ENCODE data around the gene LARP1.
"Not testable (repeated sequence)": the region's sequence is repeated elsewhere in the genome, so short reads cannot be mapped to it uniquely, and the experiment has no call there.

LARP1 gene

GRCh38 chr5:154815025-154815424 is 59.8 kb downstream of the LARP1 start:
- no peak for TF ChIP-seq JUND (IDR thresholded peaks at IDR 0.05; ENCODE audit: low read depth)
- no peak for DNase-seq (ENCODE audit: low read depth in 1 of 2, low spot score in 1 of 2)
- in situ Hi-C loops (cut with HindIII; ENCODE audit: low pct_unique_long_range_greater_than_20kb, low sequenced_read_pairs) = no loop called here

- in situ Hi-C loops (cut with HindIII; ENCODE audit: low pct_unique_long_range_greater_than_20kb, low sequenced_read_pairs) = no loop called here
- no peak for DNase-seq (ENCODE audit: low read depth in 1 of 2, low spot score in 1 of 2)
- TF ChIP-seq JUND (IDR thresholded peaks at IDR 0.05; ENCODE audit: low read depth) = no peak
Observed at GRCh38 chr5:154815684-154816247, 60.6 kb downstream of the LARP1 start.

GRCh38 chr5:154816891-154817492 is 61.8 kb downstream of the LARP1 start:
- in situ Hi-C loops (cut with HindIII; ENCODE audit: low pct_unique_long_range_greater_than_20kb, low sequenced_read_pairs) = no loop called here
- no peak for DNase-seq (ENCODE audit: low read depth in 1 of 2, low spot score in 1 of 2)
- no peak for TF ChIP-seq JUND (IDR thresholded peaks at IDR 0.05; ENCODE audit: low read depth)

- DNase-seq (ENCODE audit: low read depth in 1 of 2, low spot score in 1 of 2) = no peak
- no peak for TF ChIP-seq JUND (IDR thresholded peaks at IDR 0.05; ENCODE audit: low read depth)
- in situ Hi-C loops (cut with HindIII; ENCODE audit: low pct_unique_long_range_greater_than_20kb, low sequenced_read_pairs) = no loop called here
Observed at GRCh38 chr5:154817815-154818214, 62.6 kb downstream of the LARP1 start.

- no peak for TF ChIP-seq JUND (IDR thresholded peaks at IDR 0.05; ENCODE audit: low read depth)
- in situ Hi-C loops (cut with HindIII; ENCODE audit: low pct_unique_long_range_greater_than_20kb, low sequenced_read_pairs) = no loop called here
- DNase-seq (ENCODE audit: low read depth in 1 of 2, low spot score in 1 of 2) = no peak
Observed at GRCh38 chr5:154818471-154819116, 63.4 kb downstream of the LARP1 start.

GRCh38 chr5:154819546-154819945 is 64.4 kb downstream of the LARP1 start:
- TF ChIP-seq JUND (IDR thresholded peaks at IDR 0.05; ENCODE audit: low read depth) = no peak
- no peak for DNase-seq (ENCODE audit: low read depth in 1 of 2, low spot score in 1 of 2)
- in situ Hi-C loops (cut with HindIII; ENCODE audit: low pct_unique_long_range_greater_than_20kb, low sequenced_read_pairs) = no loop called here

GRCh38 chr5:154820383-154820782 is 65.2 kb downstream of the LARP1 start:
- TF ChIP-seq JUND (IDR thresholded peaks at IDR 0.05; ENCODE audit: low read depth) = no peak
- DNase-seq (ENCODE audit: low read depth in 1 of 2, low spot score in 1 of 2) = no peak
- in situ Hi-C loops (cut with HindIII; ENCODE audit: low pct_unique_long_range_greater_than_20kb, low sequenced_read_pairs) = no loop called here

- in situ Hi-C loops (cut with HindIII; ENCODE audit: low pct_unique_long_range_greater_than_20kb, low sequenced_read_pairs); DNase-seq (ENCODE audit: low read depth in 1 of 2, low spot score in 1 of 2): not testable (repeated sequence)
Observed at GRCh38 chr5:154822896-154823295, 67.7 kb downstream of the LARP1 start.

GRCh38 chr5:154823605-154824004 is 68.4 kb downstream of the LARP1 start:
- in situ Hi-C loops (cut with HindIII; ENCODE audit: low pct_unique_long_range_greater_than_20kb, low sequenced_read_pairs) = no loop called here
- TF ChIP-seq JUND (IDR thresholded peaks at IDR 0.05; ENCODE audit: low read depth) = no peak
- DNase-seq (ENCODE audit: low read depth in 1 of 2, low spot score in 1 of 2) = no peak

- no peak for TF ChIP-seq JUND (IDR thresholded peaks at IDR 0.05; ENCODE audit: low read depth)
- in situ Hi-C loops (cut with HindIII; ENCODE audit: low pct_unique_long_range_greater_than_20kb, low sequenced_read_pairs) = no loop called here
- DNase-seq (ENCODE audit: low read depth in 1 of 2, low spot score in 1 of 2) = no peak
Observed at GRCh38 chr5:154824070-154824469, 68.9 kb downstream of the LARP1 start.

GRCh38 chr5:154829181-154829588 is 74.0 kb downstream of the LARP1 start:
- TF ChIP-seq JUND (IDR thresholded peaks at IDR 0.05; ENCODE audit: low read depth) = no peak
- peak in 1 of 2 experiments; percentile 45 for DNase-seq (ENCODE audit: low read depth in 1 of 2, low spot score in 1 of 2)
- in situ Hi-C loops (cut with HindIII; ENCODE audit: low pct_unique_long_range_greater_than_20kb, low sequenced_read_pairs) = no loop called here

GRCh38 chr5:154829589-154830218 is 74.5 kb downstream of the LARP1 start:
- no peak for TF ChIP-seq JUND (IDR thresholded peaks at IDR 0.05; ENCODE audit: low read depth)
- in situ Hi-C loops (cut with HindIII; ENCODE audit: low pct_unique_long_range_greater_than_20kb, low sequenced_read_pairs) = no loop called here
- peak in 1 of 2 experiments; percentile 54 for DNase-seq (ENCODE audit: low read depth in 1 of 2, low spot score in 1 of 2)

- in situ Hi-C loops (cut with HindIII; ENCODE audit: low pct_unique_long_range_greater_than_20kb, low sequenced_read_pairs) = no loop called here
Observed at GRCh38 chr5:154830219-154830595, 75.0 kb downstream of the LARP1 start.

More at GRCh38 chr5:154830219-154830595, 75.0 kb downstream of the LARP1 start:
- no peak for TF ChIP-seq JUND (IDR thresholded peaks at IDR 0.05; ENCODE audit: low read depth)
- DNase-seq (ENCODE audit: low read depth in 1 of 2, low spot score in 1 of 2) = no peak
